Breast epithelium (tissue), 3 donors: ENCODE results near the gene ATP5ME.

Experiments
- CTCF ChIP-seq, 3 donors: fragments of 450-650 bp; IDR thresholded peaks; one replicate each; pipeline ENCODE4 v1.5.1; 2016 to 2017; ENCODE audit warnings: antibody characterized with exemption in 3 of 3, mild to moderate bottlenecking in 3 of 3, moderate library complexity in 3 of 3
- POLR2A ChIP-seq: fragments of 450-650 bp; IDR thresholded peaks from one replicate; pipeline ENCODE4 v1.6.1; 2016; ENCODE audit warnings: antibody characterized with exemption, mild to moderate bottlenecking, moderate library complexity

GRCh38 chr4:649751-650310 is 24.2 kb downstream of the ATP5ME start:
- TF ChIP-seq POLR2A (no peak), CTCF (IDR thresholded peaks at IDR 0.05) (no peak)
